Stomach (tissue), 4 donors: Measurements from ENCODE around the gene AREL1.

Experiments used
- POLR2A ChIP-seq, 4 donors: fragments of 450-650 bp; IDR thresholded peaks; one replicate each; pipeline ENCODE4 v1.6.1; 2016; ENCODE audit warnings: antibody characterized with exemption in 4 of 4, control low read depth in 2 of 4, mild to moderate bottlenecking in 1 of 4, moderate library complexity in 1 of 4
- POLR2AphosphoS5 ChIP-seq, 3 donors: sonication (generic); formaldehyde crosslinking; IDR thresholded peaks; one replicate each; pipeline ENCODE4 v1.6.1; 2016; ENCODE audit warnings: antibody characterized with exemption in 3 of 3
- TF ChIP-seq, protein P1 (sequence below), 7 experiments: fragments of 450-650 bp in 4 of 7; fragments of 200-600 bp in 3 of 7; sonication (generic) in 3 of 7; IDR thresholded peaks; one replicate each; pipeline ENCODE4 v1.5.1; 2016 to 2019; ENCODE audit warnings: antibody characterized with exemption in 7 of 7, control low read depth in 2 of 7, mild to moderate bottlenecking in 1 of 7

- TF ChIP-seq POLR2A (IDR thresholded peaks at IDR 0.05), result no peak
- TF ChIP-seq, protein P1, sequence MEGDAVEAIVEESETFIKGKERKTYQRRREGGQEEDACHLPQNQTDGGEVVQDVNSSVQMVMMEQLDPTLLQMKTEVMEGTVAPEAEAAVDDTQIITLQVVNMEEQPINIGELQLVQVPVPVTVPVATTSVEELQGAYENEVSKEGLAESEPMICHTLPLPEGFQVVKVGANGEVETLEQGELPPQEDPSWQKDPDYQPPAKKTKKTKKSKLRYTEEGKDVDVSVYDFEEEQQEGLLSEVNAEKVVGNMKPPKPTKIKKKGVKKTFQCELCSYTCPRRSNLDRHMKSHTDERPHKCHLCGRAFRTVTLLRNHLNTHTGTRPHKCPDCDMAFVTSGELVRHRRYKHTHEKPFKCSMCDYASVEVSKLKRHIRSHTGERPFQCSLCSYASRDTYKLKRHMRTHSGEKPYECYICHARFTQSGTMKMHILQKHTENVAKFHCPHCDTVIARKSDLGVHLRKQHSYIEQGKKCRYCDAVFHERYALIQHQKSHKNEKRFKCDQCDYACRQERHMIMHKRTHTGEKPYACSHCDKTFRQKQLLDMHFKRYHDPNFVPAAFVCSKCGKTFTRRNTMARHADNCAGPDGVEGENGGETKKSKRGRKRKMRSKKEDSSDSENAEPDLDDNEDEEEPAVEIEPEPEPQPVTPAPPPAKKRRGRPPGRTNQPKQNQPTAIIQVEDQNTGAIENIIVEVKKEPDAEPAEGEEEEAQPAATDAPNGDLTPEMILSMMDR (IDR thresholded peaks at IDR 0.05), result no peak
- TF ChIP-seq POLR2AphosphoS5 (IDR thresholded peaks at IDR 0.05), result no peak
These were observed 64.3 kb downstream of the AREL1 start for GRCh38 chr14:74648601-74649000.
